Esophagus mucosa (tissue), 1 donor: Measurements from ENCODE around the gene ZFYVE21. TPM values are rescaled to one million over a fixed set of nuclear protein-coding genes. Genes with fewer than 3 reads are reported as not detected.

Experiments used
- ATAC-seq: fragments of 200-7000 bp; cut with Tn5 transposase; one replicate; pipeline ENCODE4 v1.9.1; 2020
- total RNA-seq: library from RNA; stranded (reverse); gene quantifications from one replicate; pipeline ENCODE4 v1.2.4, GENCODE V29; 2023
- donor health status: DM: yes; HTN: yes; CAD: no.

Gene ZFYVE21
- total RNA-seq, 1 donor from 2014 or later = 58.8 TPM

- no peak for ATAC-seq
These were observed 8.9 kb upstream of the ZFYVE21 start for GRCh38 chr14:103706551-103707328.

- no peak for ATAC-seq
These were observed 8.0 kb upstream of the ZFYVE21 start for GRCh38 chr14:103707329-103708263.

GRCh38 chr14:103708750-103709187 is 6.8 kb upstream of the ZFYVE21 start:
- ATAC-seq = no peak

GRCh38 chr14:103709814-103710213 is 5.8 kb upstream of the ZFYVE21 start:
- ATAC-seq = no peak

DNA sequence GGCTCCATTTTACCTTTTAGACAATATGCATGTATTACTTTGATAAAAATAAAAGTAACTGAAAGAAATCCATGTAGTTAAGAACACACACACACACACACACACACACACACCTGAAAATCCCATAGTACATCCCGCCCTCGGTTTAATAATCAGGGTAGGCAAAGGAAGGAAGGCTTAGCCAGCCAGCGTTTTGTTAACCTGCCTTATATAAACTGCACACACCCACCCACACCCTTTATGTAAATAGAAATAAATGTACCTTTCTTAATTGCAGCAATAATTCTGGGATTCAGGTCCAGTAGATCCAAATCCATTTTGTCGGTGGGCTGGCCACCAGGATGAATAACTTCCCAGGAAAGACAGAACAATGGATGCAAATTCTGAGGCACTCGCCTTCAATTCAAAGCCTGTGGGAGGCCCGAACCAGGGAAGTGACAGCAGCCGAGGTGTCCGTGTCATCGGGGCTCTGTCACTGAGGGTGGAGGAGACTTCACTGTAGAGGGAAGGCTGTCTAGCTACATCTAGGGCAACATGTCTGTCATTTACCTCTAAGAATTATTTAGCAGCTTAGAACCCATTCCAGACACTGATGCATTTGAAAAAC is 4.7 kb upstream of the ZFYVE21 start:
- peak; percentile 13 for ATAC-seq

DNA sequence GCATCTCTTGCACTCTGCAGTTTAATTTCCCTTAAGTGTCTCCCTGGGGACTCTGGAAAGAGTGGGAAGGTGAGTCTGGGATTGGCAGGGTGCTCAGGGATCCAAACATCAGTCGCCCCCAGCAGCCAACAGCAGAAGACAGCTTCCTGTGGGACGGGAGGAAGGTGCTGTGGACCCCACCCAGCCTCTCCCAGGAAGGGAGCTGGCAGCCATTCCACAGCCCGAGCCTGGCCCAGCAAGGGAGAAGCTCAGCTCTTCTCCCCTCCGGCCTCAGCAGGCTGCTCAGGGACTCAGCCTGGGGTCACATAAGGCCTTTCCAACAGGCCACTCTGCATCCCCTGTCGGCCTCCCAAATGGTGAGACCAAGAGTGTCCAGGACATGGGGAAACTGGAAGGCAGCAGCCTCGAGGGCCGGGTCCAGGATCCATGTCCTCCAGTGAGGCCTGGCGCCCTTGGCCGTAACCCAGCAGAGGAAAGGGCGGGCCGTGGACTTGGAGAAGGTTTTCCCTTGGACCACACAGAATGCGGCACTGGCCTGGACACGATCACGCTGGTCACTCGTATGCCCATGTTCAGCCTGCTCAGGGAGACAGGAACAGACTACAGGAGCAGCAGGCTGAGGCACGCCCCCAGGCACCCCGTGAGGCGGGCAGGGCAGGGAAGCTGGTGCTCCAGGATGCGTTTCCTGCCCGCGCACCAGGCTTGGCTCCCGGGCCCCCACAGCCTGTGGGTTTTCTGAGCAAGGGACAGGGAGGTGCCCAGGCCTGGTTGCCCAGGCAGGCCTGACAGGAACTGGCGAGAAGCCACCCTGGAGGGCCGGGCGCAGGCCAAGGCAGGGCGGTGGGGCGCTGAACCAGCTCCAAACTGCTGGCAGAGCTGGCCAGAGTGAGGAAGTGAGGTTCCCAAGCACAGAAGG is 3.8 kb upstream of the ZFYVE21 start:
- ATAC-seq = peak; percentile 60

DNA sequence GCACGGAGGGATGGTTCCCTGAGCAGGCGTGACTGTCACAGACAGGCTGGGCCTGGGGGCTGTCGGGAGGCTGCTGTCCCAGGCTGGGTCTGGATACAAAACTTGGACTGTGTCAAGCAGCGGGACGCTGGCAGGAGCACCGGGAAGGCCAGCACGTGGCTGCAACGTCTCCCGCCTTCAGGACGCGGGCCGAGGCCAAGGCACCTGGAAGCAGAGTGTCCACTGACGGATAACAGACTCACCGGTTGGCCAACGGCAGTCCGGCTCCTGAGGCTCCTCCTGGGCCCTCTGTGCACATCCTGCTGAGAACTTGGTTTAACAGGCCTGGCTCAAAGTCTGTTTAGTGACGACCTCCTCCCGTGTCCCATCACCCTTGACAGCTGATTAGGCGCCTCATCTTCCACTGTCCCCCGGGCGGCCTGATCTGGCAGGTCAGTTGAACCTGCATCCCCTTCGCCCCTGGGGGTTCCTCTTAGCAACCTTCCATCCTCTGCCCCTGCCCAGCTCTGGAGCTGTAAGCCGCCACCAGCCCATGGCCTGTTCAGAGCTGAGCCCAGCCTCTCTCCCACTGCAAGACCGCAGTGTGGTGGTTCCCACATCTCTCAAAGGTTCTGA is 2.9 kb upstream of the ZFYVE21 start:
- ATAC-seq = no peak

DNA sequence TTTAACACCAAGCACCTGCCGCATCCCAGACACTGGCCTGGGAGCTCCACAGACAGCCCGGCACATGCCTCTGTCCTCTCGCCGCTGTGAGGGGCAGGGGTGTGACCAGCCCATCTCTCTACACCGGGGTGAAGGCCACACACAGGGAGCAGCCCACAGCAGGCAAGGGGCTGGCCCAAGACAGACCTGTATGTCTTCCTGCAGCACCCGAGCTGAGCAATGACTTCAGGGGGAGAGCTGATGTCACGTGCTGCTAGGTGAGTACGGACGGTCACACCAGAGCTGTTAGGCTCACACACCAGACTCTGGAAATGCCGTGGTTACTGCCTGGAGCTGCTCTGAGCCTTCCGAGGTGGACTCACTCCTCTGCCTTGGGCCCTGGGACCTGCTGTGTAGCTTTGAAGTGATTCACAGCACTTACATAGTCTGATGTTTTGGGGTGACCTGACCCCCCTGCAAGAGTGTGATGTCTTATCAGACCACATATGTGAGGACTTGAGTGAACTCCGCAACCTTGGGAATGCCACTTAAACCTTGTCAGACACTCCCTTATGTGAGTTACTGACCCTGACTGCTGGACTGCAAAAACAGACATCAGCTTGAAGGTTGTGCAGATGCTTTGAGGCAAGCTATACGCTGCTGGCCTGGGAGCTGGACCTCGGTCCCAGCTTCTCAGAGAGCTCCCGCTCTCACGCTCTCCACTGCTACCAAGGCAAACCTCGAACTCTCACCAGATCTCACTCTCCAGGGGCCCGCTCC is 2.1 kb upstream of the ZFYVE21 start:
- no peak for ATAC-seq

DNA sequence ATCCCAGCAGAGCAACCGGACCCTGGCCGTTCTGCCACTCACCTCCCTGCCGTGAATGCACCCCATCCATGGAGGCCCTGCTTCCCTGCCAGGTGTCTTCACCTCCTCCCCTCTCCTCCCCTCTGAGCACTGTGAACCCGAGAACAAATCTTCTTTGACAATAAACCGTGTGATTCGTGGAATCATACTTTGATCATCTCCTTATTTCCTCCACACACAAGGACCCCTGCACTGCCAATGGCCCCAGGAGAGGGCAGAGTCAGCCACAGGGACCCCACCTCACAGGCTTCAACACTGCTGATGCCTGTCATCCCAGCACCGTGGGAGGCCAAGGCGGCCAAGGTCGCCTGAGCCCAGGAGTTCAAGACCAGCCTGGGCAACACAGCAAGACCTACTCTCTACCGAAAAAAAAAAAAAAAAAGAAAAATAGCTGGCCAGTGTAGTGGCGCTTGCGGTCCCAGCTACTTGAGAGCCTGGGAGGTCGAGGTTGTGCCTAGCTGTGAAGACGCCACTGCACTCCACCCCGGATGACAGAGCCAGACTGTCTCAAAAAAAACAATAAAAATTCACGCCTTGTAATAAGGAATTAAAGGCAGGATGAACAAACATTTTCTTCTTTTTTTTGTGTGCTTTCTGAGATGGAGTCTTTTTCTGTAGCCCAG is 1.4 kb upstream of the ZFYVE21 start:
- ATAC-seq = no peak

GRCh38 chr14:103716091-103716801 is 636 bp downstream of the ZFYVE21 start:
- peak; percentile 0 for ATAC-seq

DNA sequence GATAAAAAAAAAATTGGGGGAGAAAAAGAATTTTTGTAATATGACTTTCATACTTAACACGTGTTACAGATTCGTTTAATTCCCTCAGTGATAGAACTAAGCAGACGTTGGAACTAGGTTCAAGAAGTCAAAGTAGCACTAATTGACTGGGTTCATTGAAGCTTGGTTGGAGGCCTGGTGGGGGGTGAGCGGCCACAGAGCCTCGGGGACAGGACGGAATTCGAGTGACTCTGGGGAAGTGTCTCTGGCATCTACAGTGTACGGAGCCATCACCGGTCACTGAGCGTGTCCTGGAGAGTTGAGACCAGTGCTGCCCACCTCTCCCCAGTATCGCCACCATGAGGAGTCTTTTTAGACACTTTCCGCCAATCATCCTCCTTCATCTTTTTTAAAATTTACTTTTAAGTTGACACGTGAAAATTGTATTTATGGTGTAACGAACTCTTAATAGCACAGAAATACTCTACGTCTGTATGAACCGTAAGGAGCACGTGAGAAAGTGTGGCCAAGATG is 1.3 kb downstream of the ZFYVE21 start:
- no peak for ATAC-seq

DNA sequence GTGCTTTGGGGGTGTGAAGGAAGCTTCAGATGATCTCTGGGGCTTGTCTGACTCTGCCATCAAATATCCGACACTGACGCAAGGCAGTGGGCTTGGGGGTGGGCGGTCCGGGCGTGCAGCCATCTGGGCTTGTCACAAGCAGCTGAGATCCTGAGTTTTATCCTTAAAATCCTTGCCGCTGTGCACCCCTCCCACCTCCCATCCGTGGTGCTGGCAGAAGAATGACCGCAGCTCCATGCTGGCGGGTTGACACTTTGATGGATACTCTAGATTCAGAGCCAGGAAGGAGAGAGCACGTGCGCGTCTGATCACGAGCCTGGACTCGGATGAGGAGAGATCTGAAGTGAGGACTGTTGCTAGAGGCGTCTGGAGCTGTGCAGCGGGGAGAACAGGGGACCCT is 3.0 kb downstream of the ZFYVE21 start:
- ATAC-seq = no peak

DNA sequence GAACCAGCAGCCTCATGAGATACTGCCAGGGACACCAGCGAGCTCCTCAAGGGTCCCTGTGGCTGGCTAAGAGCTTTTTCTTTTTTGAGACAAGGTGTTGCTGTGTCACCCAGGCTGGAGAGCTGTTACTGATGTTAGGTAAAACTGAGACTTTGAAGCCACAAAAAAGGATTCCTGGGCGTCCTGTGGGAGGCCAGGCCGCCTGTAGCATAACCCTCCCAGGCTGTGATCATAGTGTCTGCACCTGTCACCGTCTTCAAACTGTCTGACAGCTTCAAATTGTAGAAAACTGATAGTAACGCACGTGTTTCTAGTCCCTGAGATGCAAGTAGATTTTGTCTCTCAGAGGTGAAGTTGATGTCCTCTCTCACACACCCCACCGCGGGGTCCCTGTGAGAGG is 4.1 kb downstream of the ZFYVE21 start:
- ATAC-seq = no peak

DNA sequence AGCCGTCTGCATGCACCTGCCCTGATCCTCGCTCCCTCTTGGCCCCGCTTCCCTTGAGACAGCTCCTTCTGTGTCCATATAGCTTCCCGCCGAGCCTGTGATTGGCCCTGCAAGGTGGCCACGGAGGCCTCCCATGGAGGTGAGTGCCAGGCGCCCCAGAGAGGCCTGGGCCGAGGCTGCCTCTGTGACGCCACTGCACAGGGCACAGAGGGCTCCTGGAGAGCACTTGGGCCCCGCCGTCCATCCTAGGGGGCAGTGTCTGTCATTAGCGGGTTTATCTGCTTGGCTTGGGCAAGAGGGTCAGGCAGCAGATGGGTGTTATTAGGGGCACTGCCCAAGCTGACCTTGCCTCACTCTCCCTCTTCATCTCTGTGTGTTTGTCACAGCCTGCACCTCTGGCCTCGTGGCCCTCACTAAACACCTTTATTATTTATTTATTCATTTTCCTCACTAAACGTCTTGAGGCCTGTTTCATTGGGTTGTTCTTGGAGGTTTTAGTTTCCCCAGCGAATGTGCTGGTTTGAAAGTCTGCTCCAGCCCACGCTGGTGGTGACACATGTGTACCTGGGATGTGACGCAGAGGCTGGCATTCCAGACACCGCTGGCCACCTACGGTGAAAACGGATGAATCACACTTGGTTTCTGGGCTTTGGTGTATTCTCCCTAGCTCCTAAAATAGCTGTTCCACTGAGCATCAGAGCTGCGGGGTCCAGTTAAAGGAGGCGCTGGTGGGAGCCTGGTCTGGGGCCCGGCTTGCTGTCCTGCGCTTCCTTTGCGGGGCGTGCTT is 5.9 kb downstream of the ZFYVE21 start:
- ATAC-seq = peak; percentile 70

DNA sequence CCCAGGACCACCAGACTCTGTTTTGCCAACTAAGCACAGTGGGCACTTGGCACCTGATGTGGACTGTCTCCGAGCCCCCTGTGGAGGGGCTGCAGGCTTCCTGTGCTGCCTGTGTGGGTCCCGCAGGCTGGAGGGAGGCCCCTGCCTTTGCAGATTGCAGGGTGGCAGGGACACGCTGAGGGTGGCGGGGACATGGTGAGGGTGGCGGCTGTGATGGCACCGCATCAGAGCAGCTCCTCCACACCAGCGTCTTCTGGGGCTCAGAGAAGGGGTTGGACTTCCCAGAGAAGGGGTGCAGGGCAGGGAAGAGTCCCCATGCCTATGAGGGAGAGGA is 8.1 kb downstream of the ZFYVE21 start:
- no peak for ATAC-seq

DNA sequence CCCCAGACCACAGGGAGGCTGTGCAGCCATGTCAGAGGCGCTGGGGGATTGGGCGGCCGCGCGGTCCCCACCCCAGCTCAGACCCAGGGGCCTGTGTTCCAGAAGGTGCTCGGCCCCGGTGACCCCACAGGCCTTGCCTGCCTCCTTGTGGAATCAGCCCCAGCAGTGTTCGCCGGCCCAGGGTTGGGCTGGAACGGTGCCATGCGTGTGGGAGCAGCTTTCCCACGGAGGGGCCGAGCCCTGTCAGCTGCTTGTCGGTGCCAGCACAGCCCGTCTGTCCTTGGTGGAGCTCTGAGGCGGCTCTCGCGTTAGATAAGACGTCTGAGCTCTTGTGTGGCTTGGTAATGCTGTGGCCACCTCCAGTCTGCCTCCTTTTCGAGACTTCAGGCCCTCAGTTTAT is 8.5 kb downstream of the ZFYVE21 start:
- peak; percentile 12 for ATAC-seq

DNA sequence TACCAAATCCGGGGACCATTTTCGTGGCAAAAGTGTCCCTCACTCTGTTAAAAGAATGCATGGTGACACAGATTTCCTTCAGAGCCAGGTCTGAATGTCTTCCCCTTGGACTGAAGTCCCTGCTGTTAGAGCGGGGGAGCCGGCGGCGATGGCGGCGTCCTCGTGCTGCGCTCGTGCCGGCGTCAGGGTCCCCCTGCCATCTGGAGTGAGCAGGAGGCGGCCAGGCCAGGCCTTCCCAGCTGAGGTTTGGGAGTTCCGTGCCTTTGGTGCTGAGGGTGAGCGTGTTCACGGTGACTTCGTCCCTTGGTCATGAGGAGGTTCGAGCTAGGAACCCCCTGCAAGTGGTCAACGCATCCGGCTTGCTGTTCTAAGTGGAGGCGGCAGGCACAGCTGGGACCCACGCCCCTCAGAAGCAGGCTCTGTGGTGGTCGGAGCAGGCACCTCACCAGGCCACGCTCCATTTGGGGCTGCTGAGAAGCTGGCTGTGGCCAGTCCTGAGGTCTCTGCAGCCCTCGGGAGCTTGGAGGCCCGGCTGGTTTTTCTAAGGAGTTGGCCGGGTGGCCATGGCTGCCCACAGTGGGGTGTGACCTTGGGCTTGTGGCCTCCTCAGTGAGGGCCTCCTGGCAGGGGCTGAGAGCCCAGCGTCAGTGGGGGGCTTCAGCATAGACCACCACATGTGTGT is 9.5 kb downstream of the ZFYVE21 start:
- no peak for ATAC-seq
